HG03066 (cell line): ENCODE data around the gene PHF13.

ENCODE experiments used
- ATAC-seq: cut with Tn5 transposase; IDR thresholded peaks from one replicate; pipeline ENCODE4 v1.9.1; 2021; ENCODE audit warnings: low read depth; ENCODE audit not compliant: unreplicated experiment

Gene PHF13

GRCh38 chr1:6613361-6614018 lies at the start of gene PHF13:
Gene PHF13, plus strand, starts transcription at chr1:6613731. Its CDS starts 336 bp downstream, at chr1:6614067.
- peak; percentile 90 for ATAC-seq

- no peak for ATAC-seq
These were observed 44.5 kb upstream of the PHF13 start for GRCh38 chr1:6569033-6569432.

GRCh38 chr1:6570100-6570499 lies 43.4 kb upstream of the PHF13 start:
- no peak for ATAC-seq

GRCh38 chr1:6570987-6571386 lies 42.5 kb upstream of the PHF13 start:
- no peak for ATAC-seq

GRCh38 chr1:6572653-6573383 lies 40.7 kb upstream of the PHF13 start:
- no peak for ATAC-seq

- ATAC-seq = no peak
These were observed 39.4 kb upstream of the PHF13 start for GRCh38 chr1:6574025-6574620.

- no peak for ATAC-seq
These were observed 38.7 kb upstream of the PHF13 start for GRCh38 chr1:6574818-6575217.

GRCh38 chr1:6577831-6578525 lies 35.6 kb upstream of the PHF13 start:
- ATAC-seq = no peak

- ATAC-seq = no peak
These were observed 34.7 kb upstream of the PHF13 start for GRCh38 chr1:6578624-6579373.

- ATAC-seq = peak; percentile 87
These were observed 34.0 kb upstream of the PHF13 start, which contains the start of gene ZBTB48 for GRCh38 chr1:6579374-6580118. Gene ZBTB48, plus strand, starts transcription at chr1:6579994. Its CDS starts 616 bp downstream, at chr1:6580610.

- no peak for ATAC-seq
These were observed 33.4 kb upstream of the PHF13 start for GRCh38 chr1:6580119-6580592.

GRCh38 chr1:6580593-6581409 lies 32.7 kb upstream of the PHF13 start:
- ATAC-seq = no peak

- no peak for ATAC-seq
These were observed 31.8 kb upstream of the PHF13 start for GRCh38 chr1:6581561-6582305.

GRCh38 chr1:6582370-6582769 lies 31.2 kb upstream of the PHF13 start:
- no peak for ATAC-seq

- ATAC-seq = no peak
These were observed 29.1 kb upstream of the PHF13 start for GRCh38 chr1:6584126-6585080.

- no peak for ATAC-seq
These were observed 28.3 kb upstream of the PHF13 start for GRCh38 chr1:6585081-6585722.
